Stimulated activated CD4-positive, alpha-beta T cell treated with anti-CD3 and anti-CD28 coated beads, Interleukin-4, amount 100 ng/mL, for 4 hours (primary cell): Measurements from ENCODE around the gene RGPD6.
A peak's percentile ranks its signal among the peaks of the same experiment; 100 is the strongest.
"Not testable (repeated sequence)": the region's sequence is repeated elsewhere in the genome, so short reads cannot be mapped to it uniquely, and the experiment has no call there.

ENCODE experiments used
- DNase-seq, 2 experiments: peaks; one replicate each; pipeline ENCODE4 v3.0.0-alpha.2; 2020

RGPD6 gene

GRCh38 chr2:110576763-110577416 is at the start of gene RGPD6:
Gene RGPD6, minus strand, starts transcription at chr2:110577222. Its CDS starts 198 bp downstream, at chr2:110577024.
- not testable (repeated sequence) for DNase-seq

DNA sequence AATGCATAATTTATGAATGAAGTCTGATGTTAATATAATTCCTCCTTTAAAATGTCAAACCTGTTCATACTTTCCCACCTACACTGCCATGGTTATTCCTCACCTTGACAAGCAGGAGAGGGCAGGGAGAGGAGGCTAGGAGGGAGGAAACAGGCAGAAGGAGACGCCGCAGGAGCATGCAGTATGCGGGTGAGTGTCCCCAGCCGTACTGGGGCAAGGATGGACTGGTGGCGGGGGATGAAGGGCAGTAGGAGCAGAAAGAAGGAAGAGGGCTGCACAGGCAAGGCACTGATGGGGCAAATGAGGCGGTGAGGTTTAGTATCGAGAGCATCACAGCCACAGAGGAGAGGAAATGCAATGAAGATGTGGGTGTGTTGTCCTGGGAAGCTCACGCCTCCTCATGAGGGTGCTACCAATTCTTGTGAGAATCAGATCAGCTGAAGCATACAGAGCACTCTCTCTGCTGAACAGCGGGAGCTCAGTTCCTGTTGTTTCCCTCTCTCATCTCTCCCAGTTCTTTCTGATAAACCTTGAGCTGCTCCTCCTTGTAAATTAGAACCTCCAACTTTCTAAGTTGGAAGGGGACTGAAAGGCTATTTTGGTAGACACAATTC is 42.4 kb upstream of the RGPD6 start:
- DNase-seq, result not testable (repeated sequence)

GRCh38 chr2:110613927-110614326 is 36.9 kb upstream of the RGPD6 start:
- DNase-seq, result not testable (repeated sequence)

GRCh38 chr2:110610613-110611250 is 33.7 kb upstream of the RGPD6 start:
- DNase-seq, result peak; percentile 25 to 27

DNA sequence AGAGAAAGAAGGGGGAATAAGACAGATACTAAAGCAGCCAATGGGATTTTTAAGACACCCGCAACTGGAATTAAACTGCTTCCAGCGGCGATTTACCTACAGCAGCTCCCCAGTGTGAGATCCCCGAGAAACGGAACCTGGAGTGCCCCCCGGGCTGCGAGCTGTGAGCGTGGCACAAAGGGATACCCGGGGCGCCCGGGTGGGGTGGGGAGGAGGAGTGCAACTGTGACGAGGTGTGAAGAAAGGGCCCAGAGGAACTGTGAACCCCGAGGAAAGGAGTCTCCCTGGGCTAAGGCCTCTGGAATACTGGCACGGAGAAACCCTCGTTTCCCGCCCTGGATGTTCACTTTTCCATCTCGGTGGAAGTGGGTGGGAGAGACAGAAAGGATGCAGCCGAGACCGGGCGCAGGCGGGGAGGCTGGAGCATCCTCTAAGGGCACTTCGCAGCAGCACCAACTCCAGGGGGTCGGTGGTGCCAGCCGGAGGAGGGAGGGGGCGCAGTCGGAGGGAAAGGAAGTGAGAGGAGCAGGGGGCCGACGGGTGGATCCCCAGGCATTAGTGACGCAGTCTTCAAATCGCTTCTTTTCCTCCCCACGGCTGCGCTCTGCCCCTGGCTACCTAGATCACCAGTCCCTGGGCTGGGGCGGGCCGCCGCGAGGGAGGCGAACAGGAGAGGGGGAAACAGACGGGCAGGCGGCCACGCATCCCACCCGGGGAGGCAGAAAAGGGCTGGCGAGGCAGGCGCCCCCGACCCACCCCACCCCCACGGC is 33.0 kb upstream of the RGPD6 start:
- not testable (repeated sequence) for DNase-seq

GRCh38 chr2:110608788-110609502 is 31.9 kb upstream of the RGPD6 start:
- DNase-seq, result not testable (repeated sequence)

GRCh38 chr2:110605057-110605456 is 28.0 kb upstream of the RGPD6 start:
- not testable (repeated sequence) for DNase-seq

DNA sequence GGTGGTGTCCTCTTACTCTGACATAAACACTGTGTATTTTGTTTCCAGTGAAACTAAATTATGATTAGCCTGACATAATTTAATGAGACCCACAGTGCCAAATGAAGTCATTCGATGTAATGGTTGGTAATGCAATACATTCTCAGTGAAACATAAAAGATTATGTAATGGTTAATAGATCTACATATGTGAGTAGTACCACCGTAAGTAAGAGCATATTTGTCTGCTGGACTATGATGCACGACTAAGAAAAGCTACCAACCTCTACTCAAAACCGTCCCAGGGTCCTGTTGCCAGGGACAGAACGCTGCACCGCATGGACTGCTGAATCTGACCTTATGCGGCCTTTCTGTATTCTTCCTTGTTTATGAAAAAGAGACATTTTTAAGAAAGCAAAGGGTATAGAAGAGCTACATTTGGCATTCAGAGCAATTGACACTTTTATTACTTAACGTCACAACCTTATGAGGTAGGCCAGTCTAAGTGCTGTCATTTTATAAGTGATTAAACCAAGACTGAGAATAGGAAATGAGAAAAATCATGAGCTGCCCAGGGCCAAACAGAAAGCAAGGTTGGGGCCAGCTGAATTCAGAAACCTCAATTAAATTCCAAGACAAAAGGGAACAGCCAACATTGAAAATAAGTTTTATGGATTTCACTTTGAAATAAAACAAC is 27.0 kb upstream of the RGPD6 start:
- DNase-seq, result not testable (repeated sequence)

- DNase-seq, result not testable (repeated sequence)
Observed at GRCh38 chr2:110602139-110602538, 25.1 kb upstream of the RGPD6 start.

GRCh38 chr2:110591973-110592372 is 15.0 kb upstream of the RGPD6 start:
- DNase-seq, result not testable (repeated sequence)

DNA sequence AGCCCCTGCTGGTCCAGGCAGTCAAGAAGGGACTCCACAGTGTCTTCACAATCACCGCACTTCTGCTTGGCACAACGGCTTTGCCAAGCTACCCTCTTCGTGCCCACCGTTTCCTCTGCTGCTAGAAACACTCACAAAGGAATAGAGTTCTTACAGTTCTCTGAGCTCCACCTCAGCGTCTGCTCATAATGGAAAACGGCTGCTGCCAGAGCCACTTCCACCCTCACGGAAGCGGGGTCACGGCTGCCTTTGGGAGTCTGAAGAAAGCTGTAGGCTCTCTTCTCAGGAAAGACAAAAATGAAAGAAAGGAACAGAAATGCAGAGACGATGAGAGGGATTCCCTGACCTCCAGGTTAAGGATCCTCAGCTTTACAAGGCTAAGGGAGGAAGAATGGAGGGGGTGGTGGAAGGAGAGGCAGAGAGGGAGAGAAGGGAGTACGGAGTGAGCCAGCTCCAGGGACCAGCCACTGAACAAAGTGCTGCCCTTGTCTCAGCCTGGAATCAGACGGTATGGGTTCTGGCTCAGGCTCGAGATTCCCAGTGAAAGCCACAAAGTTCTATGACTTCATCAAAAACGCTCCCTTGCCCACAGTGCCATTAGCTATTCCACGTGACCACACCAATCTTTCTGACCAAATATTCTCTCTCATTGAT is 12.8 kb upstream of the RGPD6 start:
- not testable (repeated sequence) for DNase-seq

DNA sequence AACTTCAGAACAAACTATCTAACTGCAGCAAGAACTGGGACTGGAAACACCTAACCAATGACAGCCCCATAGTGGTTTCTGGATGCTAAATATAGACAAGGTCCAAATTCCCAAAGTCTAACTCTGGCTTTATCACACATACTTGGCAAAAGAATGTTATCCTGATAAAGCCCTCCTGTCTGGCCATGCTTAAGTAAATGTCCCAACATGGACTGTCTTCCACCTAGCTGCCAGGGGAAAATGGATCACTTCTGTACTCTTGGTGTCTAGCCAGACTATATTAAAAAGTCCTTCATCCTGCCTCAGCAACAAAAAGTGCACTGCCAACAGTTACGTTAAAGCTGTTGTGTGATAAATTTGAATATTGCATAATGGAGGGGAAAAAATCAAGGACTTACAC is 11.5 kb upstream of the RGPD6 start:
- not testable (repeated sequence) for DNase-seq

- not testable (repeated sequence) for DNase-seq
Observed at GRCh38 chr2:110579216-110579965, 2.4 kb upstream of the RGPD6 start.

GRCh38 chr2:110578429-110578828 is 1.4 kb upstream of the RGPD6 start:
- not testable (repeated sequence) for DNase-seq

- DNase-seq, result not testable (repeated sequence)
Observed at GRCh38 chr2:110499755-110500377, 77.2 kb downstream of the RGPD6 start.

GRCh38 chr2:110496027-110496426 is 81.0 kb downstream of the RGPD6 start:
- DNase-seq, result not testable (repeated sequence)

GRCh38 chr2:110494488-110494887 is 82.5 kb downstream of the RGPD6 start:
- not testable (repeated sequence) for DNase-seq

GRCh38 chr2:110488991-110489390 is 88.0 kb downstream of the RGPD6 start:
- not testable (repeated sequence) for DNase-seq

GRCh38 chr2:110482697-110483096 is 94.3 kb downstream of the RGPD6 start:
- DNase-seq, result not testable (repeated sequence)

DNA sequence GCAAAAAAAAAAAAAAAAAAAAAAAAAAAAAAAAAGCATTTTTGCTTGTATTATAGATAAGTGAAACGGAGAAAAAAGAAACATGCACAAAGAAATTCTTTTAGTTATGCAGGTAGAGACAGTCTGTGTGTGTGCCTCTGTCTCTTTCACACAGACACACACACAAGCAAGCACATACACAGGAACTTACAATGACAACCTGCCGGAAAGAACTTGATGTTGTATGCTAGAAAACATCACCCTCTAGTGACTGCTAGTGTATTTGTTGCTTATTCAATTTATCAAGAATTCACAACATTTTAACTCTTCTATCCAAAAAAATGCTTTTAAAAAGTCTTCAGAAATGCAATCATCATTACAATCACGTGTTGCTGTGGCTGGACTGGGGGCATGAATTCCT is 95.8 kb downstream of the RGPD6 start:
- DNase-seq, result not testable (repeated sequence)
